IMR-90 (cell line): ENCODE data around the gene PSMD4. TPM values are rescaled to one million over a fixed set of nuclear protein-coding genes. Genes with fewer than 3 reads are reported as not detected.

Source experiments
- ATAC-seq: fragments of 200-7000 bp; cut with Tn5 transposase; 2 replicates; pipeline ENCODE4 v1.9.1; 2020; ENCODE audit warnings: low read depth, mild to moderate bottlenecking, moderate library complexity
- BruUV-seq: library from RNA; stranded (reverse); fragments of 400-500 nt; replicated peaks from 2 replicates; lab custom pipeline; 2021; lab: Mats Ljungman, UMichigan
- CTCF ChIA-PET: fragments of 300-600 bp; formaldehyde crosslinking; extraction: SDS; loops from one replicate; lab custom pipeline; 2021; ENCODE audit warnings: antibody characterized with exemption; lab: Yijun Ruan, JAX
- POLR2A ChIA-PET: fragments of 300-600 bp; sonication (Branson Sonifier 250); formaldehyde crosslinking; loops from one replicate; lab custom pipeline; 2022; ENCODE audit warnings: antibody characterized with exemption; ENCODE audit not compliant: unreplicated experiment; lab: Charles Lee
- DNase-seq: peaks from one replicate; pipeline ENCODE4 v3.0.0; 2013
- H2AFZ ChIP-seq: replicated peaks from 2 replicates; pipeline ENCODE3; 2013; ENCODE audit warnings: low read length, mild to moderate bottlenecking; ENCODE audit not compliant: poor library complexity
- H2AK5ac ChIP-seq: 2 replicates; pipeline ENCODE4 v1.6.1; 2013; ENCODE audit warnings: low read depth, low read length, inconsistent platforms
- H2AK9ac ChIP-seq: replicated peaks from 2 replicates; pipeline ENCODE3; 2013; ENCODE audit warnings: mild to moderate bottlenecking, low read depth, low read length, moderate library complexity; ENCODE audit not compliant: poor library complexity
- H2BK120ac ChIP-seq: 2 replicates; pipeline ENCODE4 v1.6.1; 2013; ENCODE audit warnings: low read depth, low read length, inconsistent platforms
- H2BK15ac ChIP-seq: 3 replicates; pipeline ENCODE4 v1.6.1; 2013; ENCODE audit warnings: low read depth, low read length, inconsistent platforms
- H2BK20ac ChIP-seq: 2 replicates; pipeline ENCODE4 v1.6.1; 2013; ENCODE audit warnings: low read depth, mild to moderate bottlenecking, inconsistent platforms, low read length, moderate library complexity
- H2BK5ac ChIP-seq: 2 replicates; pipeline ENCODE4 v1.6.1; 2013; ENCODE audit warnings: mild to moderate bottlenecking, low read depth, low read length, inconsistent platforms; ENCODE audit not compliant: poor library complexity, severe bottlenecking
- H3K14ac ChIP-seq: replicated peaks from 2 replicates; pipeline ENCODE4 v1.6.1; 2013; ENCODE audit warnings: low read depth, low read length, inconsistent platforms
- H3K18ac ChIP-seq: 2 replicates; pipeline ENCODE4 v1.6.1; 2013; ENCODE audit warnings: low read depth, low read length, control low read depth
- H3K23ac ChIP-seq: 2 replicates; pipeline ENCODE4 v1.6.1; 2013; ENCODE audit warnings: low read depth, low read length, inconsistent platforms
- H3K27ac ChIP-seq: 2 replicates; pipeline ENCODE4 v1.5.1; 2013; ENCODE audit warnings: mild to moderate bottlenecking, control low read depth, low read length; ENCODE audit not compliant: insufficient read depth
- H3K27me3 ChIP-seq: 2 replicates; pipeline ENCODE4 v1.6.1; 2013; ENCODE audit warnings: low read length; ENCODE audit not compliant: control insufficient read depth, insufficient read depth
- H3K36me3 ChIP-seq: 2 replicates; pipeline ENCODE4 v1.6.1; 2013; ENCODE audit warnings: low read length, mixed read lengths; ENCODE audit not compliant: control insufficient read depth, insufficient read depth
- H3K4ac ChIP-seq: 2 replicates; pipeline ENCODE4 v1.6.1; 2013; ENCODE audit warnings: low read depth, low read length, inconsistent platforms
- H3K4me1 ChIP-seq: 2 replicates; pipeline ENCODE4 v1.6.1; 2013; ENCODE audit warnings: low read length, mixed read lengths; ENCODE audit not compliant: control insufficient read depth, insufficient read depth
- H3K4me2 ChIP-seq: 2 replicates; pipeline ENCODE4 v1.6.1; 2013; ENCODE audit warnings: low read depth, mild to moderate bottlenecking, control low read depth, low read length, moderate library complexity
- H3K4me3 ChIP-seq: 2 replicates; pipeline ENCODE4 v1.5.1; 2013; ENCODE audit warnings: low read depth, mild to moderate bottlenecking, control low read depth, low read length, moderate library complexity; ENCODE audit not compliant: insufficient read depth
- H3K56ac ChIP-seq: 2 replicates; pipeline ENCODE4 v1.6.1; 2013; ENCODE audit warnings: low read length, inconsistent platforms; ENCODE audit not compliant: insufficient read depth; ENCODE audit errors: extremely low read depth
- H3K79me1 ChIP-seq, 2 experiments: 2 replicates each; pipeline ENCODE4 v1.6.1; 2013; ENCODE audit warnings: low read length in 2 of 2, inconsistent platforms in 1 of 2, low read depth in 1 of 2
- H3K9ac ChIP-seq: 2 replicates; pipeline ENCODE4 v1.6.1; 2013; ENCODE audit warnings: low read depth, low read length, control low read depth
- H3K9me1 ChIP-seq: 2 replicates; pipeline ENCODE4 v1.6.1; 2013; ENCODE audit warnings: low read length, inconsistent platforms; ENCODE audit not compliant: insufficient read depth
- H3K9me3 ChIP-seq: 2 replicates; pipeline ENCODE4 v1.6.1; 2013; ENCODE audit warnings: low read length; ENCODE audit not compliant: control insufficient read depth, insufficient read depth
- H4K20me1 ChIP-seq: 2 replicates; pipeline ENCODE4 v1.6.1; 2013; ENCODE audit warnings: low read length, inconsistent platforms; ENCODE audit not compliant: insufficient read depth
- H4K5ac ChIP-seq: 2 replicates; pipeline ENCODE4 v1.6.1; 2013; ENCODE audit warnings: mild to moderate bottlenecking, low read depth, low read length, control low read depth
- H4K8ac ChIP-seq, 2 experiments: 2 replicates each; pipeline ENCODE4 v1.6.1; 2013; ENCODE audit warnings: low read depth in 2 of 2, low read length in 2 of 2, control low read depth in 1 of 2, inconsistent platforms in 1 of 2
- H4K91ac ChIP-seq: 2 replicates; pipeline ENCODE4 v1.6.1; 2013; ENCODE audit warnings: low read depth, low read length, inconsistent platforms; ENCODE audit not compliant: insufficient read depth
- CTCF ChIP-seq: conservative IDR thresholded peaks from 2 replicates; pipeline ENCODE4 v1.5.1; 2012; ENCODE audit warnings: mild to moderate bottlenecking, low read depth, low read length, improper control_type of control experiment
- MAZ ChIP-seq: IDR thresholded peaks from 2 replicates; pipeline ENCODE4 v1.6.1; 2012; ENCODE audit warnings: low read depth, mild to moderate bottlenecking, low read length, improper control_type of control experiment, moderate library complexity, borderline replicate concordance
- POLR2A ChIP-seq: IDR thresholded peaks from 2 replicates; pipeline ENCODE4 v1.6.1; 2012; ENCODE audit warnings: mild to moderate bottlenecking, low read depth, low read length
- WGBS, 2 experiments: methylation state at CpG; one replicate each; pipeline versions ENCODE4 v1.1.5 to v1.1.7; 2013; ENCODE audit warnings: missing lambda C conversion rate in 2 of 2; ENCODE audit not compliant: insufficient read length in 1 of 2; ENCODE audit errors: extremely low coverage in 2 of 2; 5-methylcytosine and 5-hydroxymethylcytosine counted together
- dilution Hi-C: fragments of 300-500 bp; cut with HindIII; formaldehyde crosslinking; loops from one replicate; pipeline ENCODE4 v1.14.3; 2018; ENCODE audit warnings: low sequenced_read_pairs; ENCODE audit not compliant: unreplicated experiment
- in situ Hi-C: fragments of 300-500 bp; cut with MboI; formaldehyde crosslinking; loops from 3 replicates; pipeline ENCODE4 v1.14.3; 2019; ENCODE audit warnings: low sequenced_read_pairs, inconsistent platforms, mixed read lengths
- intact Hi-C: fragments of 100-400 bp; cut with micrococcal nuclease; formaldehyde crosslinking; loops from 2 replicates; pipeline ENCODE4 v1.10.0; 2022
- polyA plus RNA-seq, 3 experiments: library from polyadenylated mRNA; depleted of rRNA; stranded (reverse); fragments of >200 nt; gene quantifications; 2 replicates each; pipeline ENCODE4 v1.2.3, GENCODE V29; 2012; ENCODE audit warnings: low replicate concordance in 1 of 3
- total RNA-seq: library from RNA; depleted of rRNA; stranded (reverse); fragments of >200 nt; gene quantifications from 2 replicates; pipeline ENCODE4 v1.2.3, GENCODE V29; 2012

PSMD4 gene
- total and polyA plus RNA-seq, 2 of the 4 experiments (the other 2 are of a cell fraction): 289 to 314 TPM

GRCh38 chr1:151293093-151293492 is 38.6 kb downstream of the PSMD4 start:
- Histone ChIP-seq H3K79me1 (peaks cover 3 to 27% of the 10 kb centered on the region in 2 experiments), H2AK9ac (no peak overlapping the region), H2BK5ac (no peak overlapping the region), H2AFZ (no peak overlapping the region), H3K27ac (no peak overlapping the region), H3K14ac (no peak overlapping the region), H3K18ac (no peak overlapping the region), H3K23ac (no peak overlapping the region), H2AK5ac (no peak overlapping the region), H3K36me3 (peaks cover 87% of the 10 kb centered on the region), H3K4ac (no peak overlapping the region), H3K9ac (no peak overlapping the region), H3K4me1 (no peaks in the 10 kb centered on the region), H3K56ac (no peak overlapping the region), H4K5ac (no peak overlapping the region), H3K4me3 (no peak overlapping the region), H3K4me2 (no peak overlapping the region), H3K9me1 (no peaks in the 10 kb centered on the region), H2BK15ac (no peak overlapping the region), H3K27me3 (no peaks in the 10 kb centered on the region), H2BK120ac (no peak overlapping the region), H4K8ac (no peak overlapping the region), H4K20me1 (peaks cover 14% of the 10 kb centered on the region), H4K91ac (no peak overlapping the region), H2BK20ac (no peak overlapping the region), H3K9me3 (no peaks in the 10 kb centered on the region)
- no TSS peak for BruUV-seq
- no CpG with 5 or more reads among the region's 6 CpGs for WGBS, 2 experiments
- dilution Hi-C loops (no loop called here), in situ Hi-C loops (no loop called here), intact Hi-C loops (no loop called here)
- ChIA-PET CTCF (no interaction called here), POLR2A (interaction anchor here (0.6 kb wide), 1 partner anchor 17 kb away, joined by 3 read pairs; no protein-coding TSS in a partner anchor)
- TF ChIP-seq CTCF: no peak
- no peak for TF ChIP-seq POLR2A
- TF ChIP-seq MAZ: no peak
- DNase-seq: no peak
- no peak for ATAC-seq
